GM21619 (cell line): ENCODE results near the gene LATS2.

Experiments used
- ATAC-seq: cut with Tn5 transposase; IDR thresholded peaks from one replicate; pipeline ENCODE4 v1.9.1; 2021; ENCODE audit not compliant: unreplicated experiment

The LATS2 gene

GRCh38 chr13:21048901-21049698 lies 12.3 kb downstream of the LATS2 start:
- no peak for ATAC-seq

GRCh38 chr13:21047591-21048282 lies 13.6 kb downstream of the LATS2 start:
- ATAC-seq: no peak

- ATAC-seq: no peak
Measured at GRCh38 chr13:21047087-21047486, 14.3 kb downstream of the LATS2 start.

GRCh38 chr13:21046203-21046602 lies 15.2 kb downstream of the LATS2 start:
- ATAC-seq: no peak

GRCh38 chr13:21045100-21045499 lies 16.3 kb downstream of the LATS2 start:
- ATAC-seq: no peak

- ATAC-seq: no peak
Measured at GRCh38 chr13:21043898-21044297, 17.5 kb downstream of the LATS2 start.

- ATAC-seq: no peak
Measured at GRCh38 chr13:21040120-21040826, 21.1 kb downstream of the LATS2 start.

GRCh38 chr13:21039097-21039800 lies 22.1 kb downstream of the LATS2 start:
- ATAC-seq: no peak

GRCh38 chr13:21037656-21038055 lies 23.7 kb downstream of the LATS2 start:
- no peak for ATAC-seq

GRCh38 chr13:21035498-21035897 lies 25.9 kb downstream of the LATS2 start:
- ATAC-seq: no peak

GRCh38 chr13:21034603-21035191 lies 26.7 kb downstream of the LATS2 start:
- no peak for ATAC-seq

- no peak for ATAC-seq
Measured at GRCh38 chr13:21033856-21034602, 27.4 kb downstream of the LATS2 start.

GRCh38 chr13:21033212-21033840 lies 28.1 kb downstream of the LATS2 start:
- no peak for ATAC-seq

- ATAC-seq: no peak
Measured at GRCh38 chr13:21032656-21033055, 28.7 kb downstream of the LATS2 start.

- no peak for ATAC-seq
Measured at GRCh38 chr13:21031594-21032275, 29.7 kb downstream of the LATS2 start.

- no peak for ATAC-seq
Measured at GRCh38 chr13:21025539-21025938, 35.8 kb downstream of the LATS2 start.

GRCh38 chr13:21022056-21022979 lies 39.1 kb downstream of the LATS2 start:
- no peak for ATAC-seq

- no peak for ATAC-seq
Measured at GRCh38 chr13:21020581-21020980, 40.8 kb downstream of the LATS2 start.
